ENCODE measurements around the gene YLPM1.
A peak's percentile ranks its signal among the peaks of the same experiment; 100 is the strongest.
"Not testable (repeated sequence)": the region's sequence is repeated elsewhere in the genome, so short reads cannot be mapped to it uniquely, and the experiment has no call there.

The YLPM1 gene

GRCh38 chr14:74754899-74755298 is 8.2 kb upstream of the YLPM1 start:
- H3K4me3 ChIP-seq (replicated peaks; ENCODE audit: low read depth, low read length), result no peak overlapping the region
- no peak for DNase-seq (ENCODE audit: extremely low read depth, low read depth)
- TF ChIP-seq CTCF (IDR thresholded peaks at IDR 0.05; ENCODE audit: low read depth, low read length, missing control alignments), result no peak

GRCh38 chr14:74756326-74756725 is 6.8 kb upstream of the YLPM1 start:
- DNase-seq (ENCODE audit: extremely low read depth, low read depth), result no peak
- H3K4me3 ChIP-seq (replicated peaks; ENCODE audit: low read depth, low read length), result no peak overlapping the region
- TF ChIP-seq CTCF (IDR thresholded peaks at IDR 0.05; ENCODE audit: low read depth, low read length, missing control alignments), result no peak

- DNase-seq (ENCODE audit: extremely low read depth, low read depth); H3K4me3 ChIP-seq (replicated peaks; ENCODE audit: low read depth, low read length): not testable (repeated sequence)
Measured at GRCh38 chr14:74758505-74758904, 4.6 kb upstream of the YLPM1 start.

GRCh38 chr14:74763803-74764531 is 851 bp downstream of the YLPM1 start:
- no peak for TF ChIP-seq CTCF (IDR thresholded peaks at IDR 0.05; ENCODE audit: low read depth, low read length, missing control alignments)
- no peak for DNase-seq (ENCODE audit: extremely low read depth, low read depth)

GRCh38 chr14:74765721-74766120 is 2.6 kb downstream of the YLPM1 start:
- no peak for TF ChIP-seq CTCF (IDR thresholded peaks at IDR 0.05; ENCODE audit: low read depth, low read length, missing control alignments)
- H3K4me3 ChIP-seq (replicated peaks; ENCODE audit: low read depth, low read length), result peak overlapping the region; percentile 82
- DNase-seq (ENCODE audit: extremely low read depth, low read depth), result no peak

More at GRCh38 chr14:74763803-74764531, 851 bp downstream of the YLPM1 start:
- peak overlapping the region; percentile 82 for H3K4me3 ChIP-seq (replicated peaks; ENCODE audit: low read depth, low read length)

- TF ChIP-seq CTCF (IDR thresholded peaks at IDR 0.05; ENCODE audit: low read depth, low read length, missing control alignments), result no peak
- no peak for DNase-seq (ENCODE audit: extremely low read depth, low read depth)
- H3K4me3 ChIP-seq (replicated peaks; ENCODE audit: low read depth, low read length), result no peak overlapping the region
Measured at GRCh38 chr14:74771399-74771798, 8.3 kb downstream of the YLPM1 start.

GRCh38 chr14:74784634-74785033 is 21.5 kb downstream of the YLPM1 start:
- DNase-seq (ENCODE audit: extremely low read depth, low read depth), result no peak
- no peak for TF ChIP-seq CTCF (IDR thresholded peaks at IDR 0.05; ENCODE audit: low read depth, low read length, missing control alignments)
- no peak overlapping the region for H3K4me3 ChIP-seq (replicated peaks; ENCODE audit: low read depth, low read length)

Data from HFF-Myc (cell line).